GM19099 (cell line): ENCODE measurements around the gene ERMN.

ENCODE experiments used
- POLR2A ChIP-seq: IDR thresholded peaks from 3 replicates; pipeline ENCODE4 v1.6.1; 2011; ENCODE audit warnings: low read depth; ENCODE audit not compliant: insufficient read length; ENCODE audit errors: extremely low read depth

ERMN gene

DNA sequence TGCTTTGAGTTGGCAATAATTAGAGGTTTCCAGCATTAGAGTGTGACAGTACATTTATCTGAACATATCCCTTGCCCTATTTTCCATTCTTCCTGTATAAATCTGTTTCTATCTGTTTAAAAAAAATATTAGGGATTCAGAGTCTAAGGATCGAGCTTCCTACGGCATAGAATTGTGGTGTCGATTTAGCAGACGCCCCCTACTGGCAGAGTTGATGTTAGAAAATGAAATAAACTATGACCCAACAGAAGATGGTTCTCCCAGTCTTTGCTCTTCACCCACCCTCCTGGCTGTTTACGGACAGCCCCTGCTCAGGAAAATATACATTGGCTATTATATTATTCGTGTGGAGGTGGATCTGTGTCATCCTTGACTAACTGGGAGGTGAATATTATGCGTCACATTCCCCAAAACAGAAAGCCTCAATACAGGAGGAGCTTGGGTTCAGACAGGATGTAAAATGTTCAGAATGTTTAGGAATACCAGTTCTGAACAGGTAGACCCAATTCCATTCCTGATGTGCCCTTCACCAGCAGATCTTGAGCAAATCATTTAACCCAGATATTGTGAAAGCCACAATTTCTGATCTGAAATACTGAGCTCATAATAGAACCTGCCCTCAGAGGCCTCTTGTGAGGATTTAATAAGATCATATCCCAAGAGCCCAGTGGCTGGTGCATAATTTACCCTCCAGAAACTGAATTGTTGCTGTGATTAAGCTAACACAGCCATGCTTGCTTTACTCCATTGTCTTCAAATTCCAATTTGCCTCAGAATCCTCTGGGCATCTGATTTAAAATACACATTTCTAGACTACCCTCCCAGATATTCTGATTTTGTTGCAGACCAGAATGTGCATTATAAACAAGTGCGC is 10.8 kb upstream of the ERMN start:
- TF ChIP-seq POLR2A = no peak

GRCh38 chr2:157334797-157335196 is 9.2 kb upstream of the ERMN start:
- TF ChIP-seq POLR2A = no peak

DNA sequence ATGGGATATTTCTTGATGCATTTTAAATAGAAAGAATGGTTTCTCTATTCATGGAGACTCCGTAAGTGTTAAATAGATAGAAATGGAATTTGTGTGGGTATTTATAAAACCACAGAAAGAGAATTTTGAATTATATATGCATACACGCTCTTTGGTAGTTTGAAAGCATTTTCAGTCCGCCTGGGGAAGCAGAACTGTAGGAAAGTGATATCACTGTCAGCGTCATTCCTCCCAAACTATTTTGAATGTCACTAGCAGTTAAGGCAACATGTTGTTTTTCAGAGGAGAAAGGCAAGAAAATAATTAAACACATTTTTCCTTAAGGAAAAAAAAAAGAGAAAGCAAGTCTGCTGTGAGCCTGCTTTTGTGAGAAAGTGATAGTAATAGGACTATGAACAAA is 8.7 kb upstream of the ERMN start:
- no peak for TF ChIP-seq POLR2A

DNA sequence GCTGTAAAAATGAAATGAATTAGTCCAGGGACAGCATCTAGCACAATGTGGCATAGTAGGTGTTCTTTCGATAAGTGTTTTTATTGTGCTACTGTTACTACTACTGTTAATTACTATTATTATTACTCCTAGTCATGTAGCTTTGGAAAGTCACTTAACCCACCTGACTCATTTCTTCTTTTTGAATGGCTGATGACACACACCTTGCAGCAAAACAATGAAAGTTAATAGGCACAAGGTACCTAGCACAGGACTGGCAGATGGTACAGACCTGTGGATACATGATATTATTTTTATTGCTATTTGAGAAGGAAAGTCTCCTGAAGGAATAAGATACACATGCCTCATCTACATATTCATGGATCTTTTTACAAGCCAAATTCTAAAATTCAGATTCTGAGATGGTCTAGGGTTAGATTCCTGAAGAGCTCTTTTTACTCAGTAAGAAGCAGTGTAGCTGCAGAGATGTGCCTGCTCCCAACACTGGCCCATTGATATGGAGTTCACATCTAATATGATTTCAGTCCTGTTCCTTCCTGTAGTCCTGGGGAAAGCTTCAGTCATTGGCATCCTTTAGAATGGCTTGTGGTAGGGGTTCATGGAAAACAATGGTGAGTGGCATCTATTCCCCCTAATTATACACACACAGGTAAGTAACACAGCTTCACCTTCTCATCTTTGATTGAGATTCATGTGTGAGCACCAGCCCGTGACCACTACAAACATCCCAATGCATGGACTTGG is 7.9 kb upstream of the ERMN start:
- TF ChIP-seq POLR2A = no peak

- no peak for TF ChIP-seq POLR2A
These were observed 3.9 kb upstream of the ERMN start for GRCh38 chr2:157329524-157329923.

GRCh38 chr2:157327621-157328500 is 2.2 kb upstream of the ERMN start:
- no peak for TF ChIP-seq POLR2A

- no peak for TF ChIP-seq POLR2A
These were observed 1.6 kb upstream of the ERMN start for GRCh38 chr2:157327200-157327599.

GRCh38 chr2:157326698-157327097 is 1.1 kb upstream of the ERMN start:
- no peak for TF ChIP-seq POLR2A

DNA sequence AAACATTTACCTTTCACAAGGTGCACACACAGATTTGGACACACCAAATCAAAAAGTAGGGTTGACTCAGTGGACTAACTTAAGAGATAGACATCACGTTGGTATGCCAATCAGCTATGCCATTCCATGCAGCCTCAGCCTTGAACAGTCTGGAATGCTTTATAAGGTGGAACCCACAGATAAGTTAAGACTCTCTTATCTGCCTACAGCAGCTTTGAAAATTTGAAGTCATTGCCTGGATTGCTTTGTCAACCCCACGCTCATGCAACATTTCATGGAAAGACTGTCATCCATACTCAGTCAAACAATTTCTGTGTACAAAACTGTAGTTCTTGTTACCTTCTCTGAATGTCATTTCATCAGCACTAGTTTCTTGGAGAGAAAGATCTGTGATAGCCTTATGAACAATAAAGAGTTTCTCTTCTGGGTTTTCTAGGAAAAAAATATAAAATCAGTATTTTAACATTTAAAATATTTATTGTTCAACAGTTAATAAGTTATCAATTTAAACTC is 1.2 kb downstream of the ERMN start:
- TF ChIP-seq POLR2A = no peak

GRCh38 chr2:157322432-157322831 is 3.2 kb downstream of the ERMN start:
- no peak for TF ChIP-seq POLR2A

DNA sequence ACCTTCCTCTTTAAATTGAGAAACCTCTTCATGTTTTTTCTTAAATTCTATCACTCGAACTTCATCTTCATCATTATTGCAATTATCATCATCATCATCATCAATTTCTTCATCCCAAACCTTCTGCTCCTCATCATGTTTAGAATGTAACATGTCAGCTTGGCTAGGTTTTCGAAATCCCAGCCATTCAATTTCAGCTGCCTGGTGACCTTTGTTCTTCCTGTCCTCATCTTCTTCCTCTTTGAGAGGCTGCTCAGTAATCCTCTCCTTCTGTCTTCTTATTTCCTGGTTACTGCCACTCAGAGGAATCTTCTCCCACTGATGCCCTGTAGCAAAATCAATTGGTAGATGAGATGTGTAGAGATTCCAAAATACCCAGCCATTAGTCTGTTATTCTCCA is 4.2 kb downstream of the ERMN start:
- TF ChIP-seq POLR2A = no peak

DNA sequence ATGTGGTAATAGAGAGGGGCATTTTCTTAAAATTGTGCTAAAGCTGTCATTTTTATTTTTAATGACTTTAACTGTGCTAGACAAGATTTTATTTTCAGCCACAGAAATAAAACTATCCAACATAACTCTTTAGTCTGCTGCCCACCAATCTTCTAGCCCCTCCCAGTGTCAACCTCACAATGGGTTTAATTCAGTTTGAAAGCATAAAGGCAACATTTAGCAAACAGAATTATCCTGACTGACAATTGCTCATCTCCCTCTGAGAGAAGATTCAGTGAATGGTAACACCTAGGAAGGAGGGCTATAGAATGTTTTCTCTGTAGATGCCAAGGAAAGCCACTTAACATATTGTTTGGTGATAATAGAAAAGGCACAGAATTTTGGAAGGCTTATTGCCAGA is 5.2 kb downstream of the ERMN start:
- no peak for TF ChIP-seq POLR2A

GRCh38 chr2:157319795-157320194 is 5.8 kb downstream of the ERMN start:
- TF ChIP-seq POLR2A = no peak

DNA sequence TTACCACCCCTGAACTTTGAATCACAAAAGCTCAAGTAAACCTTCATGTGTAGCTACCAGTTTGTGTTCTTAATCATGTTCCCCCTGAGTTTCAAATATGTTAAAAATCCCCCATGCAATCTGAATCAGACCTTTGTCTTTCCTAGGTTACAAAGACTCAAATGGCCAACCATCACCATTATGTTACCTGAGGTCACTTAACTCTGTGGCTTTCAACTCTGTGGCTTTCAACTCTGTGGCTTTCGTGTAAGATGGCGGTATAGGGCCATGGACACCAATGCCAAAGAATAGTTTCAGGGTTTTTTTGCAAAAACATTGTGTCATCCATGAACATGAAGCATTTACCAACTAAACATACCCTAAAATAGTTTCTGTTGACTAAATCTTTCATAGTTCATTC is 6.7 kb downstream of the ERMN start:
- TF ChIP-seq POLR2A = no peak

DNA sequence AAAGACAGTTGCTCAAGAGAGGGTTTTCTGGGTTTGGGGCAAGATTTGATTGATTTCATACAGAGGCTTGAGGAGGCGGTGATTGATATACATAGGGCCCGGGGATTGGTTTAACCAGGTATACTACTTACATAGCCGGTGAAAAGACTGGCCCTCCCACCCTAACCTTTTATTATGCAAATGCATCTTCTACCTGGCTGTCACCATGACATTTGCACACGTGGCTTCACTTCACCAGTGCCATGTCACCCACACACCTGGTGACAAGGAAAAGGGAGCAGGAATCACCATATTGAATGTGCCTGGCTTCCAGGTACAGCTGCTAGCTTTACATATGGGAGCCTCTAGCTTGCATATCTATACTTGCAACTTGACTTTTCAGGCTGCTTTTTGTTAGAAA is 9.7 kb downstream of the ERMN start:
- TF ChIP-seq POLR2A = no peak
